Lower leg skin (tissue), 4 donors: ENCODE results near the gene PMEL. TPM values are rescaled to one million over a fixed set of nuclear protein-coding genes. Genes with fewer than 3 reads are reported as not detected.

Experiments used
- DNase-seq, 2 donors: peaks; one replicate each; pipeline ENCODE4 v3.0.0-alpha.2; 2019; ENCODE audit warnings: low spot score in 2 of 2
- H3K4me3 ChIP-seq: fragments of 200-600 bp; sonication (generic); 2 replicates; pipeline ENCODE4 v1.5.1; 2017; ENCODE audit warnings: mild to moderate bottlenecking, low read depth; ENCODE audit not compliant: poor library complexity, severe bottlenecking
- POLR2A ChIP-seq, 2 donors: fragments of 450-650 bp; IDR thresholded peaks; one replicate each; pipeline ENCODE4 v1.6.1; 2016 to 2017; ENCODE audit warnings: antibody characterized with exemption in 2 of 2, mild to moderate bottlenecking in 1 of 2, moderate library complexity in 1 of 2
- WGBS, 2 donors: methylation state at CpG; one replicate each; pipeline ENCODE4 v1.1.5; 2018; 5-methylcytosine and 5-hydroxymethylcytosine counted together
- intact Hi-C: fragments of 100-400 bp; cut with DNase I; formaldehyde crosslinking; loops from one replicate; pipeline ENCODE4 v1.15.0; 2023; ENCODE audit warnings: low total_unique reads
- total RNA-seq, 4 donors: library from RNA; depleted of rRNA; stranded (reverse); fragments of >200 nt; gene quantifications; one replicate each; pipeline ENCODE4 v1.1.0, GENCODE V29; 2016
- TF ChIP-seq, protein P1 (sequence below), 3 donors: fragments of 450-650 bp; IDR thresholded peaks; one replicate each; pipeline ENCODE4 v1.5.1; 2016; ENCODE audit warnings: antibody characterized with exemption in 3 of 3, mild to moderate bottlenecking in 3 of 3, moderate library complexity in 2 of 3

The PMEL gene
- total RNA-seq, result 10 to 100 TPM; 17.2 to 49.3 (median 34.2) TPM

DNA sequence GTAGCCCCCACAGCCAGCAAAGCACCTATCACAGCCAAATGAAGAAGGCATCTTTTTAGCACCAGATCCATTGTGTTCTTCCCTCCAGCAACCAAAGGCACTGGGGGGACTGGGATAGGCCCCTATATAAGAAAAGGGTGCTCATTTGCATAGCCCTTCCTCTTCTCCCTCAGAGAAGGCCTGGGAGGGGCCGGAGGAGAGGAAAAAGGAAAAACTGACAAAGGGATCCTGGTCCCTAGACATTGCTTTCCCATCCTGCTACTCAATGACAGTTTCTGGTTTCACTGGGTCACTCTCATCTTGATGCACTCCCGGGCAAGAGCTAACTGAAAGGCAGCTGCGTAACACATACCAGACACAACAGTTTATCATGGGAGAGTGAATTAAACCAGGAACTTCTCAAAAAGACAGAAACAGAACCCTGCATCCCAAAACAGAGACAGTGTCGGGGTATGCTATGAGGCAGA lies at the start of gene PMEL:
Gene PMEL, minus strand, starts transcription at position 102 of the 467 bp plus-strand sequence. Its CDS starts 31 bp downstream, at position 71.
- peak within 1 kb of the TSS; percentile 80 for H3K4me3 ChIP-seq
- WGBS, 2 donors, result 3 to 9% methylated on average over 4 of the region's 4 CpGs
- TF ChIP-seq, protein P1, sequence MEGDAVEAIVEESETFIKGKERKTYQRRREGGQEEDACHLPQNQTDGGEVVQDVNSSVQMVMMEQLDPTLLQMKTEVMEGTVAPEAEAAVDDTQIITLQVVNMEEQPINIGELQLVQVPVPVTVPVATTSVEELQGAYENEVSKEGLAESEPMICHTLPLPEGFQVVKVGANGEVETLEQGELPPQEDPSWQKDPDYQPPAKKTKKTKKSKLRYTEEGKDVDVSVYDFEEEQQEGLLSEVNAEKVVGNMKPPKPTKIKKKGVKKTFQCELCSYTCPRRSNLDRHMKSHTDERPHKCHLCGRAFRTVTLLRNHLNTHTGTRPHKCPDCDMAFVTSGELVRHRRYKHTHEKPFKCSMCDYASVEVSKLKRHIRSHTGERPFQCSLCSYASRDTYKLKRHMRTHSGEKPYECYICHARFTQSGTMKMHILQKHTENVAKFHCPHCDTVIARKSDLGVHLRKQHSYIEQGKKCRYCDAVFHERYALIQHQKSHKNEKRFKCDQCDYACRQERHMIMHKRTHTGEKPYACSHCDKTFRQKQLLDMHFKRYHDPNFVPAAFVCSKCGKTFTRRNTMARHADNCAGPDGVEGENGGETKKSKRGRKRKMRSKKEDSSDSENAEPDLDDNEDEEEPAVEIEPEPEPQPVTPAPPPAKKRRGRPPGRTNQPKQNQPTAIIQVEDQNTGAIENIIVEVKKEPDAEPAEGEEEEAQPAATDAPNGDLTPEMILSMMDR (IDR thresholded peaks at IDR 0.05), result no peak
- intact Hi-C loops, result no loop called here
- DNase-seq, result no peak

DNA sequence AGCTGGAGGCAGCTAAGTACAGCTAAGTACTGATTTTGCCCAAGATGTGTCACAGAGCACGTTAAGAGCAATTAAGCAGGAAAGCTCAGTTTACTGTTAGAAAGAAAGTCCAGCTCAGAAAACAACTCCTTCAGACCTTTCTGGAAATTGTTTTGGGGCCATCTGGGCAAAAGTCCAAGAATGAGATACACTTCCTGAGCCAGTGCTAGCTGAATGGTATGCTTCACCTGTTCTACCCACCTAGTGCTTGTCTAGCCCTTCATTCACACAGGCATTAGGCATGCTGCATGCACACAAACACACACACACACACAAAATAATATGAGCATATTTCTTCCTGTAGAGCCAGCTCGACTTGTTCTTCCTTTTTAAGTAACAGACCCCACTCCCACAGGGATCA lies 48.4 kb upstream of the PMEL start:
- intact Hi-C loops, result no loop called here
- TF ChIP-seq, protein P1 (IDR thresholded peaks at IDR 0.05), result no peak
- no peak for TF ChIP-seq POLR2A (IDR thresholded peaks at IDR 0.05)
- DNase-seq, result no peak
- no peak overlapping the region for H3K4me3 ChIP-seq
- 50 to 51% methylated on average over 2 of the region's 2 CpGs for WGBS, 2 donors

DNA sequence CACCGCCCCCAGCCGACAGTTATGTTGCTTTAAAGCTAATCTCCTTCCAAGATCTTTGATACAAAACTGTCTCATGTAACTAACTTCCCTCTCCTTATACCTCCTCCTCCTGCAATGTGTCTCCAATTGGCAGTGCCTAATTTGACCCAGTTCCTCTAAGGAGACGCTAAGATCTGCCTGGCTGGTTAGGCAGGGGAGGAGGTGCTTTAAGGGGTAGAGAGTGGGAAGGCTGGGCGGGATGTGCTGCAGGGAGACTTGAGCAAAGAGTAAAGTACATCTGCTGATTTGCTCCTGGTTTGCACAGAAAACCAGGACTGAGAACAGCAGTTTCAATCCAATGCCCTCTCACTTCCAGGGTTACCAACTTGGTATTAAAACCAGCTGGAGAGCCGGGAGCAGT lies 47.6 kb upstream of the PMEL start:
- intact Hi-C loops, result no loop called here
- no peak for DNase-seq
- TF ChIP-seq, protein P1 (IDR thresholded peaks at IDR 0.05), result no peak
- TF ChIP-seq POLR2A (IDR thresholded peaks at IDR 0.05), result no peak
- 64 to 73% methylated on average over 5 of the region's 5 CpGs for WGBS, 2 donors
- H3K4me3 ChIP-seq, result no peak overlapping the region

DNA sequence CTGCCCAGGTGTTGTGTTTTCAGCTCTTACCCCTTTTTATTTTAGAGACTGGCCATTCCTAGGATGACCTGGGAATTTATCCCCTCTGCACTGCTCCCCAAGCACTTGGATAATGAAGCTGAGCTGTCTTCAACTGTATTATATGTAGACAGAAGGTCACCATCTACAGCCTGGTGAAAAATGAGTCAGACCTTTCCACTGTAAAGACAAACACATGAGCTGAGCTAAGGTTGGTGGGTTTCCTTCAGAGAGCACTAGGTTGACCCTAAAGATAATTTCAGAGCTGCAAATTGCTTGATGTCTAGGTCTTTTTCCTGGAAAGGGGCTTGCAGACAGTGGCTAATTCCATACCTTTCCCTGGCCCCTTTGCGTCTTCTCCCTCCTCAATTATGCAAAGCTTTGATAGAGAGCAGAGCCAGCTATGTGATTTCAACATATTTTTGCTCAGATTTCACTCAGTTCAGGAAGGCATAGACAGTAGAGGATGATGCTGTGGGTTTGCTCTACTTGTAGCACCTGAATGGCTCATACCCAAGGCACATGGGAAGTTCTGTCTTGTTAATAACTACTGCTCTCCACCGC lies 45.8 kb upstream of the PMEL start:
- no peak overlapping the region for H3K4me3 ChIP-seq
- intact Hi-C loops, result no loop called here
- WGBS, 2 donors, result 99 to 100% methylated on average over 2 of the region's 2 CpGs
- no peak for TF ChIP-seq POLR2A (IDR thresholded peaks at IDR 0.05)
- TF ChIP-seq, protein P1 (IDR thresholded peaks at IDR 0.05), result no peak
- DNase-seq, result no peak

DNA sequence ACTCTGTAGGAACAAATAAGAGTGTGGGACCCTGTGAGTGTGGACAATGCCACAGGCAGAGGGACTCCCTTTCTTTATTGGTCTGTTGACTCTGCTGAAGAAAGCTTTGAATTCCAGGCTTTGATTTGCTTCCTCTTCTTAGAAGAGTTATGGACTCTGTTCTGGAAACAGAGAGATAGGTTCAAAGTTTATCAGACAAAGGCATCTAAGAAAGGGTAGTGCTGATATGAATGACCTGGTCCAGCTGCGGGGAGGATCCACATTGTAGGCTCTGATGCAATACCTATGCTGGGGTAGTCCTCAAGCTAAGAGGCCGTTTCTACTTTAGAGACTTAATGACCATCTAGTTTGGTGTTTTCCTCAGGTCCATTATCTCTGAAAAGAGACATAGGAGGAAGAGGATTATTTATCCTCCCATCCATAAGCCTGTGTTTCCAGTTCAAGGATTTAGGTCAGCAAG lies 44.3 kb upstream of the PMEL start:
- DNase-seq, result no peak
- no peak overlapping the region for H3K4me3 ChIP-seq
- TF ChIP-seq, protein P1 (IDR thresholded peaks at IDR 0.05), result no peak
- TF ChIP-seq POLR2A (IDR thresholded peaks at IDR 0.05), result no peak
- intact Hi-C loops, result no loop called here
- WGBS, 2 donors, result 61 to 74% methylated on average over 2 of the region's 2 CpGs
